GM21576 (cell line): ENCODE data around the gene MAML2.

Experiments used
- ATAC-seq: cut with Tn5 transposase; IDR thresholded peaks from one replicate; pipeline ENCODE4 v1.9.1; 2021; ENCODE audit warnings: mild to moderate bottlenecking, moderate library complexity; ENCODE audit not compliant: unreplicated experiment

The MAML2 gene

GRCh38 chr11:96162816-96163499, 180.0 kb downstream of the MAML2 start:
- ATAC-seq, result no peak

- no peak for ATAC-seq
Observed at GRCh38 chr11:96161307-96162089, 181.5 kb downstream of the MAML2 start.

- no peak for ATAC-seq
Observed at GRCh38 chr11:96160732-96161306, 182.2 kb downstream of the MAML2 start.

- no peak for ATAC-seq
Observed at GRCh38 chr11:96159968-96160367, 183.0 kb downstream of the MAML2 start.

GRCh38 chr11:96158126-96158525, 184.9 kb downstream of the MAML2 start:
- ATAC-seq, result no peak

- ATAC-seq, result no peak
Observed at GRCh38 chr11:96157517-96157873, 185.5 kb downstream of the MAML2 start.

GRCh38 chr11:96156379-96156722, 186.6 kb downstream of the MAML2 start:
- ATAC-seq, result no peak

- peak; percentile 51 for ATAC-seq
Observed at GRCh38 chr11:96155627-96156378, 187.2 kb downstream of the MAML2 start.

- no peak for ATAC-seq
Observed at GRCh38 chr11:96154802-96155520, 188.0 kb downstream of the MAML2 start.

GRCh38 chr11:96152623-96153022, 190.4 kb downstream of the MAML2 start:
- no peak for ATAC-seq

GRCh38 chr11:96151501-96151900, 191.5 kb downstream of the MAML2 start:
- ATAC-seq, result no peak

GRCh38 chr11:96150609-96151008, 192.4 kb downstream of the MAML2 start:
- no peak for ATAC-seq

- no peak for ATAC-seq
Observed at GRCh38 chr11:96149743-96150555, 193.0 kb downstream of the MAML2 start.

GRCh38 chr11:96147906-96148486, 195.0 kb downstream of the MAML2 start:
- no peak for ATAC-seq

GRCh38 chr11:96147186-96147585, 195.8 kb downstream of the MAML2 start:
- no peak for ATAC-seq

- ATAC-seq, result no peak
Observed at GRCh38 chr11:96146765-96147164, 196.2 kb downstream of the MAML2 start.

GRCh38 chr11:96145163-96145585, 197.8 kb downstream of the MAML2 start:
- ATAC-seq, result no peak

GRCh38 chr11:96144553-96144952, 198.4 kb downstream of the MAML2 start:
- ATAC-seq, result no peak

GRCh38 chr11:96143041-96143521, 199.9 kb downstream of the MAML2 start:
- ATAC-seq, result no peak
